Adrenal gland (tissue), 12 donors: ENCODE results near the gene IFT172. TPM values are rescaled to one million over a fixed set of nuclear protein-coding genes. Genes with fewer than 3 reads are reported as not detected.
A peak's percentile ranks its signal among the peaks of the same experiment; 100 is the strongest.

ENCODE experiments used
- DNase-seq, 7 donors: peaks; one replicate each; pipeline ENCODE4 v3.0.0-alpha.2; 2019 to 2020
- H3K27ac ChIP-seq, 5 donors: fragments of 200-600 bp; sonication (generic) in 4 of 5; 1 replicate in 3 of 5; 2 replicates in 2 of 5; pipeline versions ENCODE4 v1.5.1 to v1.8.0; 2016 to 2020; ENCODE audit warnings: mild to moderate bottlenecking in 1 of 5
- H3K27me3 ChIP-seq: fragments of 200-600 bp; 2 replicates; pipeline ENCODE4 v1.8.0; 2021
- H3K36me3 ChIP-seq, 2 donors: fragments of 200-600 bp; replicated peaks in 1 of 2; 1 replicate in 1 of 2; 2 replicates in 1 of 2; pipeline versions ENCODE4 v1.5.1 to v1.8.0; 2018 to 2022
- H3K4me1 ChIP-seq, 2 donors: fragments of 200-600 bp; replicated peaks in 1 of 2; 1 replicate in 1 of 2; 2 replicates in 1 of 2; pipeline versions ENCODE4 v1.5.1 to v1.8.0; 2018 to 2021
- H3K4me3 ChIP-seq, 4 donors: fragments of 200-600 bp; sonication (generic) in 3 of 4; one replicate each; pipeline ENCODE4 v1.5.1; 2016 to 2018
- H3K9me3 ChIP-seq, 3 donors: fragments of 200-600 bp; sonication (generic) in 1 of 3; replicated peaks in 1 of 3; 1 replicate in 2 of 3; 2 replicates in 1 of 3; pipeline versions ENCODE4 v1.5.1 to v1.8.0; 2016 to 2021
- POLR2A ChIP-seq, 2 donors: fragments of 450-650 bp; IDR thresholded peaks; one replicate each; pipeline ENCODE4 v1.6.1; 2017; ENCODE audit warnings: antibody characterized with exemption in 2 of 2, mild to moderate bottlenecking in 2 of 2, moderate library complexity in 1 of 2
- WGBS, 4 donors: extraction: QIAGEN DNeasy Blood & Tissue Kit in 2 of 4; methylation state at CpG; one replicate each; pipeline versions ENCODE4 v1.1.5 to v1.1.7; 2013 to 2017; 5-methylcytosine and 5-hydroxymethylcytosine counted together
- intact Hi-C, 2 donors: fragments of 100-400 bp; cut with DNase I; formaldehyde crosslinking; loops; one replicate each; pipeline versions ENCODE4 v1.14.1 to v1.15.0; 2022 to 2023
- polyA plus RNA-seq, 3 donors: library from polyadenylated mRNA; stranded (reverse); fragments of 200-250 nt in 2 of 3; fragments of 350-450 nt in 1 of 3; fragmentation: Illumina TruSeq in 1 of 3; extraction: RNeasy Lipid Tissue Mini Kit (QIAGEN cat#74804) in 1 of 3; gene quantifications; one replicate each; pipeline ENCODE4 v1.2.3, GENCODE V29; 2013 to 2014
- total RNA-seq, 9 donors: library from RNA; depleted of rRNA in 4 of 9; stranded (reverse); fragments of >200 nt in 4 of 9; fragments of 120-200 nt in 1 of 9; fragmentation: NEBNext Ultra II Directional in 1 of 9; extraction: Animal tissue kit (Norgen Biotek cat#: 25700) in 1 of 9; gene quantifications; one replicate each; pipeline versions ENCODE4 v1.1.0 to v1.2.4, GENCODE V29; 2013 to 2023
- TF ChIP-seq, protein P1 (sequence below), 6 experiments: fragments of 450-650 bp in 4 of 6; fragments of 200-600 bp in 2 of 6; sonication (generic) in 1 of 6; IDR thresholded peaks; 1 replicate in 5 of 6; 2 replicates in 1 of 6; pipeline versions ENCODE4 v1.5.1 to v1.8.0; 2016 to 2021; ENCODE audit warnings: antibody characterized with exemption in 6 of 6, mild to moderate bottlenecking in 2 of 6, moderate library complexity in 1 of 6
- donor health status: healthy with polysubstance abuse.
- donor health status: Bipolar disorder and iron deficiency.
- donor health status: DM: yes; HTN: yes; CAD: no.
- donor health status: DM: no; HTN: no; CAD: no.
- donor health status: DM: no; HTN: no; CAD: no.
- donor health status: DM: yes; HTN: yes; CAD: no.

IFT172 gene
- total and polyA plus RNA-seq, 12 donors = 6.3 to 113 (median 17.6) TPM

DNA sequence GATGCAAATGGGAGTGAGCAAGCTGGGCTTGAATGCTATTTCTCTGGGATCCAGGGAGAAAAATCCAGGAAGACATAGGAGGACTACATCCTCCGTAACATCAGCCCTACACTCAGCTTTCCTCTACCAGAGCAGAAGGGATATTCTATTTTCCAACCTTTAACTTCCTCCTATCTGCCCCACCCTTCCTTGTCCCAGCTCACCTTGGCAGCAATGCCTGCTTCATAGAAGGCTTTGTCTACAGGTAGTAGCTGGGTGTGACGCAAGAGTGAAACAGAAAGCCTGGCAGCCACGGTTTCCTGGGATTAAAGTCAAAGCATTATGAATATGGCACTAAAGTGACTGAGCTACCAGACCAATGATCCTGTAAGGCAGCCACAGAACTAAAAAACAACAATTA is 43.5 kb downstream of the IFT172 start:
- Histone ChIP-seq H3K9me3 (no peaks in the 10 kb centered on the region), H3K36me3 (peaks cover 0 to 40% of the 10 kb centered on the region in 2 donors), H3K27me3 (no peaks in the 10 kb centered on the region), H3K27ac (no peak overlapping the region), H3K4me3 (no peak overlapping the region), H3K4me1 (no peaks in the 10 kb centered on the region)
- DNase-seq = no peak
- WGBS, 4 donors = 88 to 100% (median 90%) methylated on average over 3 of the region's 3 CpGs
- intact Hi-C loops = no loop called here
- TF ChIP-seq, protein P1, sequence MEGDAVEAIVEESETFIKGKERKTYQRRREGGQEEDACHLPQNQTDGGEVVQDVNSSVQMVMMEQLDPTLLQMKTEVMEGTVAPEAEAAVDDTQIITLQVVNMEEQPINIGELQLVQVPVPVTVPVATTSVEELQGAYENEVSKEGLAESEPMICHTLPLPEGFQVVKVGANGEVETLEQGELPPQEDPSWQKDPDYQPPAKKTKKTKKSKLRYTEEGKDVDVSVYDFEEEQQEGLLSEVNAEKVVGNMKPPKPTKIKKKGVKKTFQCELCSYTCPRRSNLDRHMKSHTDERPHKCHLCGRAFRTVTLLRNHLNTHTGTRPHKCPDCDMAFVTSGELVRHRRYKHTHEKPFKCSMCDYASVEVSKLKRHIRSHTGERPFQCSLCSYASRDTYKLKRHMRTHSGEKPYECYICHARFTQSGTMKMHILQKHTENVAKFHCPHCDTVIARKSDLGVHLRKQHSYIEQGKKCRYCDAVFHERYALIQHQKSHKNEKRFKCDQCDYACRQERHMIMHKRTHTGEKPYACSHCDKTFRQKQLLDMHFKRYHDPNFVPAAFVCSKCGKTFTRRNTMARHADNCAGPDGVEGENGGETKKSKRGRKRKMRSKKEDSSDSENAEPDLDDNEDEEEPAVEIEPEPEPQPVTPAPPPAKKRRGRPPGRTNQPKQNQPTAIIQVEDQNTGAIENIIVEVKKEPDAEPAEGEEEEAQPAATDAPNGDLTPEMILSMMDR (IDR thresholded peaks at IDR 0.05) = no peak
- no peak for TF ChIP-seq POLR2A (IDR thresholded peaks at IDR 0.05)

- H3K27ac ChIP-seq = no peak overlapping the region
- no peaks in the 10 kb centered on the region for H3K27me3 ChIP-seq
- WGBS, 4 donors = 87 to 100% (median 91%) methylated on average over 3 to 8 of the region's 8 CpGs
- intact Hi-C loops = no loop called here
- no peaks in the 10 kb centered on the region for H3K9me3 ChIP-seq
- H3K4me3 ChIP-seq = no peak overlapping the region
- H3K36me3 ChIP-seq = peaks cover 0 to 44% of the 10 kb centered on the region in 2 donors
- DNase-seq = no peak
- no peak for TF ChIP-seq POLR2A (IDR thresholded peaks at IDR 0.05)
- TF ChIP-seq, protein P1 (IDR thresholded peaks at IDR 0.05) = no peak
- no peaks in the 10 kb centered on the region for H3K4me1 ChIP-seq
These were observed 43.9 kb downstream of the IFT172 start for GRCh38 chr2:27445615-27446014.

GRCh38 chr2:27445155-27445554 is 44.4 kb downstream of the IFT172 start:
- no peak overlapping the region for H3K27ac ChIP-seq
- no peak overlapping the region for H3K4me3 ChIP-seq
- TF ChIP-seq, protein P1 (IDR thresholded peaks at IDR 0.05) = no peak
- no peak for TF ChIP-seq POLR2A (IDR thresholded peaks at IDR 0.05)
- peaks cover 0 to 49% of the 10 kb centered on the region in 2 donors for H3K36me3 ChIP-seq
- no peaks in the 10 kb centered on the region for H3K4me1 ChIP-seq
- DNase-seq = no peak
- H3K9me3 ChIP-seq = no peaks in the 10 kb centered on the region
- intact Hi-C loops = no loop called here
- no peaks in the 10 kb centered on the region for H3K27me3 ChIP-seq
- WGBS, 4 donors = 85 to 96% (median 93%) methylated on average over 8 of the region's 8 CpGs

DNA sequence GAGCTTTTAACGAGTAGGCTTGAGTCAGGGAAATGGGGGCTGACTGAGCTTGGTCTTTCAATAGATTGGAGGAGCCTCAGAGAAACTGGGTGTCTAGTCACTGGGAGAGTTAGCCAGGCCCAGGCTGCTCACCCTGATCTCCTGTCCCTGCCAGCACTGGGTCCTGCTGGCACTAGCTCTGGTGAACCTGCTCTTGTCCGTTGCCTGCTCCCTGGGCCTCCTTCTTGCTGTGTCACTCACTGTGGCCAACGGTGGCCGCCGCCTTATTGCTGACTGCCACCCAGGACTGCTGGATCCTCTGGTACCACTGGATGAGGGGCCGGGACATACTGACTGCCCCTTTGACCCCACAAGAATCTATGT is 46.6 kb downstream of the IFT172 start:
- DNase-seq = peak in 2 of 7 donors; percentile 7 to 22
- Histone ChIP-seq H3K4me3 (no peak overlapping the region), H3K36me3 (peaks cover 0 to 50% of the 10 kb centered on the region in 2 donors), H3K27ac (peak overlapping the region in 2 of 5 donors; percentile 20 to 30), H3K27me3 (no peaks in the 10 kb centered on the region), H3K9me3 (no peaks in the 10 kb centered on the region), H3K4me1 (no peaks in the 10 kb centered on the region)
- whole genome bisulfite sequencing, 4 donors = 70 to 88% (median 79%) methylated on average over 2 to 6 of the region's 6 CpGs
- no peak for TF ChIP-seq POLR2A (IDR thresholded peaks at IDR 0.05)
- TF ChIP-seq, protein P1 (IDR thresholded peaks at IDR 0.05) = no peak
- intact Hi-C loops = no loop called here
